CD14-positive monocyte (primary cell): ENCODE results near the gene PRAF2. TPM values are rescaled to one million over a fixed set of nuclear protein-coding genes. Genes with fewer than 3 reads are reported as not detected.

Experiments used
- DNase-seq, 3 donors: peaks; one replicate each; pipeline ENCODE4 v3.0.0-alpha.2; 2011 to 2022
- H2AFZ ChIP-seq: 2 replicates; pipeline ENCODE4 v1.6.0; 2012; ENCODE audit warnings: mild to moderate bottlenecking, low read depth, low read length, inconsistent platforms; ENCODE audit not compliant: insufficient read depth, poor library complexity, severe bottlenecking
- H3K27ac ChIP-seq, 2 donors: 1 replicate in 1 of 2; 2 replicates in 1 of 2; pipeline ENCODE4 v1.5.1; 2012 to 2013; ENCODE audit warnings: low read length in 2 of 2, control low read depth in 1 of 2, inconsistent platforms in 1 of 2, low read depth in 1 of 2, mild to moderate bottlenecking in 1 of 2
- H3K27me3 ChIP-seq, 2 donors: one replicate each; pipeline versions ENCODE4 v1.6.0 to v1.6.1; 2011 to 2013; ENCODE audit warnings: low read length in 2 of 2; ENCODE audit not compliant: control insufficient read depth in 2 of 2, insufficient read depth in 2 of 2
- H3K36me3 ChIP-seq, 2 donors: replicated peaks in 1 of 2; 1 replicate in 1 of 2; 2 replicates in 1 of 2; pipeline versions ENCODE4 v1.5.1 to v1.6.1; 2012 to 2013; ENCODE audit warnings: low read length in 2 of 2, control low read depth in 1 of 2, inconsistent platforms in 1 of 2, mild to moderate bottlenecking in 1 of 2; ENCODE audit not compliant: insufficient read depth in 2 of 2, control insufficient read depth in 1 of 2
- H3K4me1 ChIP-seq, 2 donors: 1 replicate in 1 of 2; 2 replicates in 1 of 2; pipeline versions ENCODE4 v1.5.1 to v1.6.1; 2012 to 2013; ENCODE audit warnings: low read length in 2 of 2, control low read depth in 1 of 2, inconsistent platforms in 1 of 2, mild to moderate bottlenecking in 1 of 2, moderate library complexity in 1 of 2; ENCODE audit not compliant: insufficient read depth in 2 of 2, control insufficient read depth in 1 of 2
- H3K4me2 ChIP-seq: replicated peaks from 2 replicates; pipeline ENCODE3; 2012; ENCODE audit warnings: low read length, moderate library complexity, mild to moderate bottlenecking; ENCODE audit not compliant: poor library complexity, severe bottlenecking; ENCODE audit errors: extremely low read depth
- H3K4me3 ChIP-seq, 3 experiments: fragments of 200-600 bp in 1 of 3; sonication (generic) in 1 of 3; replicated peaks in 1 of 3; 1 replicate in 2 of 3; 2 replicates in 1 of 3; pipeline ENCODE4 v1.5.1; 2011 to 2013; ENCODE audit warnings: low read length in 3 of 3, mild to moderate bottlenecking in 3 of 3, control low read depth in 2 of 3, low read depth in 2 of 3, inconsistent platforms in 1 of 3, moderate library complexity in 1 of 3
- H3K79me2 ChIP-seq: 2 replicates; pipeline ENCODE4 v1.6.0; 2012; ENCODE audit warnings: mild to moderate bottlenecking, control low read depth, inconsistent platforms, low read length, moderate library complexity; ENCODE audit not compliant: insufficient read depth
- H3K9ac ChIP-seq: 2 replicates; pipeline ENCODE4 v1.6.0; 2017; ENCODE audit warnings: low read length, mild to moderate bottlenecking; ENCODE audit not compliant: insufficient read depth, poor library complexity, severe bottlenecking
- H3K9me3 ChIP-seq, 2 donors: replicated peaks in 1 of 2; 1 replicate in 1 of 2; 2 replicates in 1 of 2; pipeline versions ENCODE4 v1.5.1 to v1.6.1; 2012 to 2013; ENCODE audit warnings: low read length in 2 of 2, control low read depth in 1 of 2; ENCODE audit not compliant: control insufficient read depth in 1 of 2, insufficient read depth in 1 of 2
- H4K20me1 ChIP-seq: 2 replicates; pipeline ENCODE4 v1.6.0; 2012; ENCODE audit warnings: mild to moderate bottlenecking, low read length, control low read depth, moderate library complexity; ENCODE audit not compliant: insufficient read depth
- H3K27ac Mint-ChIP-seq, 7 donors: one replicate each; pipeline ENCODE4 v1.8.0; 2020; ENCODE audit warnings: mild to moderate bottlenecking in 7 of 7, mixed read lengths in 7 of 7, moderate library complexity in 6 of 7, inconsistent platforms in 2 of 7
- H3K27me3 Mint-ChIP-seq, 3 donors: one replicate each; pipeline ENCODE4 v1.8.0; 2021 to 2022; ENCODE audit warnings: low read depth in 3 of 3, mild to moderate bottlenecking in 3 of 3, mixed read lengths in 3 of 3, moderate library complexity in 3 of 3, inconsistent platforms in 1 of 3
- H3K36me3 Mint-ChIP-seq, 2 donors: one replicate each; pipeline ENCODE4 v1.8.0; 2020; ENCODE audit warnings: mixed read lengths in 2 of 2, inconsistent platforms in 1 of 2, mild to moderate bottlenecking in 1 of 2
- H3K4me1 Mint-ChIP-seq: one replicate; pipeline ENCODE4 v1.8.0; 2020; ENCODE audit warnings: mild to moderate bottlenecking, mixed read lengths
- H3K4me3 Mint-ChIP-seq, 2 donors: one replicate each; pipeline ENCODE4 v1.8.0; 2020; ENCODE audit warnings: mild to moderate bottlenecking in 2 of 2, mixed read lengths in 2 of 2, moderate library complexity in 1 of 2
- H3K9me3 Mint-ChIP-seq, 7 donors: one replicate each; pipeline ENCODE4 v1.8.0; 2020 to 2022; ENCODE audit warnings: mixed read lengths in 7 of 7, mild to moderate bottlenecking in 6 of 7, moderate library complexity in 6 of 7, inconsistent platforms in 2 of 7
- WGBS: methylation state at CpG from one replicate; pipeline ENCODE4 v1.1.5; 2013; ENCODE audit warnings: missing lambda C conversion rate; ENCODE audit not compliant: insufficient coverage; 5-methylcytosine and 5-hydroxymethylcytosine counted together
- intact Hi-C, 2 donors: fragments of 100-400 bp; cut with micrococcal nuclease; formaldehyde crosslinking; loops; one replicate each; pipeline versions ENCODE4 v1.15.0 to v1.15.1; 2023
- polyA minus RNA-seq: library from RNA; depleted of rRNA, polyadenylated mRNA; stranded (reverse); fragments of >200 nt; gene quantifications from 2 replicates; pipeline ENCODE4 v1.2.3, GENCODE V29; 2012
- polyA plus RNA-seq, 3 donors: library from polyadenylated mRNA; depleted of rRNA in 1 of 3; unstranded in 2 of 3; stranded (reverse) in 1 of 3; fragments of 300-500 nt in 2 of 3; fragments of >200 nt in 1 of 3; fragmentation: Illumina TruSeq in 2 of 3; gene quantifications; 1 replicate in 2 of 3; 2 replicates in 1 of 3; pipeline ENCODE4 v1.2.3, GENCODE V29; 2012 to 2021
- total RNA-seq, 12 experiments: library from RNA in 1 of 12; stranded (reverse) in 1 of 12; fragments of 120-200 nt in 1 of 12; gene quantifications; one replicate each; pipeline ENCODE4 v1.2.4 and lab custom pipeline; 2013 to 2026; ENCODE audit warnings: mixed read lengths in 6 of 12, inconsistent platforms in 1 of 12
- TF ChIP-seq, protein P1 (sequence below): fragments of 200-600 bp; IDR thresholded peaks from one replicate; pipeline ENCODE4 v1.8.0; 2022; ENCODE audit warnings: antibody characterized with exemption, mild to moderate bottlenecking

The PRAF2 gene, protein sequence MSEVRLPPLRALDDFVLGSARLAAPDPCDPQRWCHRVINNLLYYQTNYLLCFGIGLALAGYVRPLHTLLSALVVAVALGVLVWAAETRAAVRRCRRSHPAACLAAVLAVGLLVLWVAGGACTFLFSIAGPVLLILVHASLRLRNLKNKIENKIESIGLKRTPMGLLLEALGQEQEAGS
- total RNA-seq (2013), result 1.3 TPM
- polyA plus RNA-seq (1 to 10 TPM; 4.1 to 7.9 (median 5.5) TPM), polyA minus RNA-seq (1.5 and 1.8 TPM in 2 replicates), total RNA-seq (lab: John Stamatoyannopoulos, UW) (0.17 to 3.1 (median 0.66) reads per million in 11 experiments)

DNA sequence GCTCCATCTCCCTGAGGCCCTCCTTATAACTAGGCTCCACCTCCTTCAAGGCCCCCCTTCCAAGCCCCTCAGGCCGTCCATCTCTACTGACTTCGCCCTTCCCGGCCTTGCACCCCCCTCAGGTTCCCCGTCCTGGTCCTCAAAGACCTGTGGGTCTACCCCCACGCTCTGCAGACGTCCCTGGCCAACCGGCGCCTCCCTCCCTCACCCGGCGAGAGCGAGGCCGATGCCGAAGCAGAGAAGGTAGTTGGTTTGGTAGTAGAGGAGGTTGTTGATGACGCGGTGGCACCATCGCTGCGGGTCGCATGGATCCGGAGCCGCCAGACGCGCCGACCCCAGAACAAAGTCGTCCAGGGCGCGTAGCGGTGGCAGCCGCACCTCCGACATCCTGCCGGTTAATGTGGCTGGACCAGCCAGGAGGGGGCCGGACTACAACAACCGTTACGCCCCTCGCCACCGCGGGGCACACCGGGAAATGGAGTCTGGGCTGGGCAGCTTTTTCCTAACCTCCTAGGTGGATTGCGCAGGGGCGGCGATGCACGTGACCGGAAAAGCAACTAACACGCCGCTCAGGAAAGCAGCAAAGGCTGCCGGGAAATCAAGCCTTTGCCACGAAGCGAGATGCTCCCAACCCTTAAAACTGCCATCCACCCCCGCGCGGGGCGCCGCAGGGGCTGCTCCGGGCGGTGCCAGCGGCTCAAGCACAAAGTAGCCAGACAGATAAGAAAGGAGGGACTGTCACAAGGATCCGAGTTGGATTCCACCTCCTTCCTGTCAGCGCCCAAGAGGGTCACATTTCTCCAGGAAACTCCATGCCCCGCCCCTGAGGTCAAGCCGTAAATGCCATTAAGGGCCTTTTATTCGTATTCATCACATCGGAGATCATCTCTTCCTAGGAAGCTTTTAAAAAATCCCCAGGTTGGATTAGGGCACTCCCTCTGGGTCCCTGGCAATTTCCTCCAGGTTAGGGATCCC, at the start of gene PRAF2:
Gene PRAF2, minus strand, starts transcription at position 402 of the 975 bp plus-strand sequence. Its CDS starts 15 bp downstream, at position 387.
- Histone ChIP-seq H3K4me2 (peak within 1 kb of the TSS; percentile 66), H3K36me3 (peaks cover 28 to 32% of the 10 kb centered on the region in 2 donors), H3K27ac (peak within 1 kb of the TSS; percentile 36 to 64), H2AFZ (peak within 1 kb of the TSS; percentile 72), H3K9ac (no peak within 1 kb of the TSS), H3K4me3 (peak within 1 kb of the TSS; percentile 18 to 71 (median 52)), H3K4me1 (peaks cover 20 to 22% of the 10 kb centered on the region in 2 donors), H3K27me3 (no peaks in the 10 kb centered on the region), H4K20me1 (no peaks in the 10 kb centered on the region), H3K79me2 (peaks cover 4% of the 10 kb centered on the region), H3K9me3 (no peaks in the 10 kb centered on the region)
- H3K9me3 Mint-ChIP-seq, result peaks cover 0 to 12% (median 6%) of the 10 kb centered on the region in 7 donors
- 3% methylated on average over 40 of the region's 61 CpGs for WGBS
- H3K4me3 Mint-ChIP-seq, result peak within 1 kb of the TSS; percentile 69 to 71
- intact Hi-C loops, result loop anchor here in 1 of 2 donors (2.0 kb wide), 1 partner anchor 71 kb away; the partner anchor contains the start of gene GRIPAP1
- H3K27me3 Mint-ChIP-seq, result peaks cover 2 to 11% (median 3%) of the 10 kb centered on the region in 3 donors
- H3K4me1 Mint-ChIP-seq, result peaks cover 24% of the 10 kb centered on the region
- TF ChIP-seq, protein P1, sequence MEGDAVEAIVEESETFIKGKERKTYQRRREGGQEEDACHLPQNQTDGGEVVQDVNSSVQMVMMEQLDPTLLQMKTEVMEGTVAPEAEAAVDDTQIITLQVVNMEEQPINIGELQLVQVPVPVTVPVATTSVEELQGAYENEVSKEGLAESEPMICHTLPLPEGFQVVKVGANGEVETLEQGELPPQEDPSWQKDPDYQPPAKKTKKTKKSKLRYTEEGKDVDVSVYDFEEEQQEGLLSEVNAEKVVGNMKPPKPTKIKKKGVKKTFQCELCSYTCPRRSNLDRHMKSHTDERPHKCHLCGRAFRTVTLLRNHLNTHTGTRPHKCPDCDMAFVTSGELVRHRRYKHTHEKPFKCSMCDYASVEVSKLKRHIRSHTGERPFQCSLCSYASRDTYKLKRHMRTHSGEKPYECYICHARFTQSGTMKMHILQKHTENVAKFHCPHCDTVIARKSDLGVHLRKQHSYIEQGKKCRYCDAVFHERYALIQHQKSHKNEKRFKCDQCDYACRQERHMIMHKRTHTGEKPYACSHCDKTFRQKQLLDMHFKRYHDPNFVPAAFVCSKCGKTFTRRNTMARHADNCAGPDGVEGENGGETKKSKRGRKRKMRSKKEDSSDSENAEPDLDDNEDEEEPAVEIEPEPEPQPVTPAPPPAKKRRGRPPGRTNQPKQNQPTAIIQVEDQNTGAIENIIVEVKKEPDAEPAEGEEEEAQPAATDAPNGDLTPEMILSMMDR, result no peak
- peaks cover 26 to 27% of the 10 kb centered on the region in 2 donors for H3K36me3 Mint-ChIP-seq
- H3K27ac Mint-ChIP-seq, result peak within 1 kb of the TSS; percentile 30 to 86 (median 61)
- peak; percentile 87 to 89 (median 87) for DNase-seq

DNA sequence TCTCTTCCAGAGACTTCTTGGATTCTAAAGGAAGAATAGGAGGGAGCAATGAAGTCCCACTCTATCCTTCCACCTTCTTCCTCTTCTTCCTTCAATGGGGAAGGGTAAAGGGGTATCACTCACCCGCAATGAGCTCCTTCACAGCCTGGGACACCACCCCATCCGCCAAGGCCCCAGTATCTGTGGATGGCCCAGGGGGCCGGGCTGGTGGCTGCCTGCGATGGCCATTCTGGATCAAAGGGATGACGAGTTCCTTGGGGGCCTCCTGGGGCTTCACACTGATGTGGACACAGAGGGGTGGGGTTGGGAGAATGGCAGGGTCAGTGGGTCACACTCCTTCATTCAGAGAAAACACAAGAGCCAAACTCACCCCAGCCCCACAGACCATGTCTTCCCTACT, 48.7 kb upstream of the PRAF2 start:
- peak overlapping the region in 1 of 2 donors; percentile 85 for H3K27ac ChIP-seq
- H3K9me3 ChIP-seq, result no peaks in the 10 kb centered on the region
- peaks cover 0 to 8% (median 7%) of the 10 kb centered on the region in 7 donors for H3K9me3 Mint-ChIP-seq
- peak overlapping the region; percentile 79 for H3K4me2 ChIP-seq
- H2AFZ ChIP-seq, result no peak overlapping the region
- H3K9ac ChIP-seq, result no peak overlapping the region
- intact Hi-C loops, result loop anchor here (5.0 kb wide), 1 partner anchor 40 kb away; the partner anchor contains the start of gene MAGIX (in 2 of the 2)
- no peak overlapping the region for H3K4me3 ChIP-seq
- no CpG with 5 or more reads among the region's 5 CpGs for WGBS
- peak overlapping the region; percentile 88 to 92 for H3K4me3 Mint-ChIP-seq
- H3K4me1 Mint-ChIP-seq, result peaks cover 9% of the 10 kb centered on the region
- H3K27ac Mint-ChIP-seq, result peak overlapping the region in 5 of 7 donors; percentile 38 to 96 (median 95)
- peaks cover 27 to 30% of the 10 kb centered on the region in 2 donors for H3K36me3 Mint-ChIP-seq
- TF ChIP-seq, protein P1, result no peak
- no peak for DNase-seq
- H3K4me1 ChIP-seq, result peaks cover 10 to 12% of the 10 kb centered on the region in 2 donors
- no peaks in the 10 kb centered on the region for H3K27me3 ChIP-seq
- peaks cover 16 to 34% of the 10 kb centered on the region in 2 donors for H3K36me3 ChIP-seq
- no peaks in the 10 kb centered on the region for H4K20me1 ChIP-seq
- H3K27me3 Mint-ChIP-seq, result peaks cover 0 to 10% (median 2%) of the 10 kb centered on the region in 3 donors
- peaks cover 14% of the 10 kb centered on the region for H3K79me2 ChIP-seq
